Measurements from ENCODE around the gene RHBDD1. TPM values are rescaled to one million over a fixed set of nuclear protein-coding genes. Genes with fewer than 3 reads are reported as not detected.

RHBDD1 gene
- polyA plus RNA-seq, 1 donor from 2014 or later, result 5.4 TPM

DNA sequence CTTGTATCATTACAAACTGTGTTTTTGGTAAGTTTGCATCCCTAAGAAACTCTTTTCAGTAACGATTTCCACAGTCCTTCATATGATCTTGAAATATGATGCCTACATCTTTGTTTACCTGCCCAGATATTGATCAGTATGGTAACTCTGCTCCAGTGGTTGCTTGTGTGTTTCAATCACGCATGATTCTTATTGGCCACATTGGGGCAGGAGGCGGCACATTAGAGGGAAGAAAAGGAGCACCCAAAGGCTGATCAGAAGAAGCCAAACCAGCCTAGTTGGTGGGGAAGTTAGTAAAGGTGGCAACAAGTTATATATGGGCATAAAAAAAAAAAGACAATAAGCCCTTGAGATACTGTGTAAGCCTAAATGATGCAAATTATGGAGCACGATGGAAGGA lies 158.9 kb downstream of the RHBDD1 start:
- Histone ChIP-seq H3K36me3 (ENCODE audit: insufficient read depth, low read length) (no peaks in the 10 kb centered on the region), H3K79me2 (replicated peaks; ENCODE audit: insufficient read depth, low read length) (no peaks in the 10 kb centered on the region), H3K9ac (ENCODE audit: low read length) (no peak overlapping the region), H3F3A (ENCODE audit: insufficient read depth, low read length, poor library complexity, severe bottlenecking) (no peaks in the 10 kb centered on the region), H3K4me3 (ENCODE audit: low read length) (no peak overlapping the region), H3K27me3 (ENCODE audit: insufficient read depth, low read depth, low read length) (no peaks in the 10 kb centered on the region), H3K4me2 (ENCODE audit: low read length) (no peak overlapping the region), H2AFZ (ENCODE audit: low read depth, low read length) (no peak overlapping the region), H4K20me1 (ENCODE audit: insufficient read depth) (no peaks in the 10 kb centered on the region), H3K27ac (ENCODE audit: low read length) (no peak overlapping the region), H3K9me2 (ENCODE audit: insufficient read depth, low read length) (no peaks in the 10 kb centered on the region), H3K9me3 (ENCODE audit: low read length) (no peaks in the 10 kb centered on the region)
- TF ChIP-seq REST (IDR thresholded peaks at IDR 0.05; ENCODE audit: borderline replicate concordance), result no peak
- TF ChIP-seq, protein P1, sequence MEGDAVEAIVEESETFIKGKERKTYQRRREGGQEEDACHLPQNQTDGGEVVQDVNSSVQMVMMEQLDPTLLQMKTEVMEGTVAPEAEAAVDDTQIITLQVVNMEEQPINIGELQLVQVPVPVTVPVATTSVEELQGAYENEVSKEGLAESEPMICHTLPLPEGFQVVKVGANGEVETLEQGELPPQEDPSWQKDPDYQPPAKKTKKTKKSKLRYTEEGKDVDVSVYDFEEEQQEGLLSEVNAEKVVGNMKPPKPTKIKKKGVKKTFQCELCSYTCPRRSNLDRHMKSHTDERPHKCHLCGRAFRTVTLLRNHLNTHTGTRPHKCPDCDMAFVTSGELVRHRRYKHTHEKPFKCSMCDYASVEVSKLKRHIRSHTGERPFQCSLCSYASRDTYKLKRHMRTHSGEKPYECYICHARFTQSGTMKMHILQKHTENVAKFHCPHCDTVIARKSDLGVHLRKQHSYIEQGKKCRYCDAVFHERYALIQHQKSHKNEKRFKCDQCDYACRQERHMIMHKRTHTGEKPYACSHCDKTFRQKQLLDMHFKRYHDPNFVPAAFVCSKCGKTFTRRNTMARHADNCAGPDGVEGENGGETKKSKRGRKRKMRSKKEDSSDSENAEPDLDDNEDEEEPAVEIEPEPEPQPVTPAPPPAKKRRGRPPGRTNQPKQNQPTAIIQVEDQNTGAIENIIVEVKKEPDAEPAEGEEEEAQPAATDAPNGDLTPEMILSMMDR (IDR thresholded peaks at IDR 0.05; ENCODE audit: poor library complexity, severe bottlenecking), result no peak
- TF ChIP-seq EZH2 (IDR thresholded peaks at IDR 0.05; ENCODE audit: borderline replicate concordance, insufficient read depth, low read length, poor library complexity, severe bottlenecking), result no peak
- TF ChIP-seq EP300 (conservative IDR thresholded peaks at IDR 0.05; ENCODE audit: poor library complexity, severe bottlenecking), result no peak
- no peak for TF ChIP-seq TAF1 (IDR thresholded peaks at IDR 0.05; ENCODE audit: low read depth)
- no peak for TF ChIP-seq MXI1 (conservative IDR thresholded peaks at IDR 0.05; ENCODE audit: poor library complexity, severe bottlenecking)
- no peak for TF ChIP-seq RAD21 (conservative IDR thresholded peaks at IDR 0.05)
- TF ChIP-seq SMC3 (conservative IDR thresholded peaks at IDR 0.05; ENCODE audit: poor library complexity), result no peak
- no peak for TF ChIP-seq POLR2AphosphoS5 (IDR thresholded peaks at IDR 0.05)

DNA sequence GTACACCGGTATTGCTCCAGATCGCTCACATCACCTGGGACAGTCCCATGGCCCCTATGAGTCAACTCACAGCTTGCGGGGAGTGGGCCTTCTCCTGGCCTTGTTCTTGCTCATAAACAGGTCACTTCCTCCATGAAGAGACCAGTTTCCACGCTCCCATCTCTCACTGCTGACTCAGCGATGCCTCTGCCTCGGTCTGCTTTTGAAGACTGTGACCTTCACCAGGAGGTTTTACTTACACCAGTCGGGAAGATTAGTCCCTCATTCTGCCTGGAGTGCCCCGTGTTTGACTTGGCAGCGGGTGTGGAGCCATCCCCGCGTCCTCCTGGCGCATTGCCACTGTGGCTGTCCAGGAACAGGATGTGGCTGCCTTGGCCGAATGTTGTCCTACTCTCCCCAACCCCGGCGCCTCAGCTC lies 159.8 kb downstream of the RHBDD1 start:
- Histone ChIP-seq H3K4me2 (ENCODE audit: low read length) (no peak overlapping the region), H3K36me3 (ENCODE audit: insufficient read depth, low read length) (no peaks in the 10 kb centered on the region), H3K4me3 (ENCODE audit: low read length) (no peak overlapping the region), H2AFZ (ENCODE audit: low read depth, low read length) (no peak overlapping the region), H3K79me2 (replicated peaks; ENCODE audit: insufficient read depth, low read length) (no peaks in the 10 kb centered on the region), H4K20me1 (ENCODE audit: insufficient read depth) (no peaks in the 10 kb centered on the region), H3F3A (ENCODE audit: insufficient read depth, low read length, poor library complexity, severe bottlenecking) (no peaks in the 10 kb centered on the region), H3K27me3 (ENCODE audit: insufficient read depth, low read depth, low read length) (no peaks in the 10 kb centered on the region), H3K9me2 (ENCODE audit: insufficient read depth, low read length) (no peaks in the 10 kb centered on the region), H3K9me3 (ENCODE audit: low read length) (no peaks in the 10 kb centered on the region), H3K9ac (ENCODE audit: low read length) (no peak overlapping the region), H3K27ac (ENCODE audit: low read length) (no peak overlapping the region)
- no peak for TF ChIP-seq MXI1 (conservative IDR thresholded peaks at IDR 0.05; ENCODE audit: poor library complexity, severe bottlenecking)
- TF ChIP-seq, protein P1 (IDR thresholded peaks at IDR 0.05; ENCODE audit: poor library complexity, severe bottlenecking), result no peak
- no peak for TF ChIP-seq TAF1 (IDR thresholded peaks at IDR 0.05; ENCODE audit: low read depth)
- TF ChIP-seq RAD21 (conservative IDR thresholded peaks at IDR 0.05), result no peak
- TF ChIP-seq EP300 (conservative IDR thresholded peaks at IDR 0.05; ENCODE audit: poor library complexity, severe bottlenecking), result no peak
- no peak for TF ChIP-seq EZH2 (IDR thresholded peaks at IDR 0.05; ENCODE audit: borderline replicate concordance, insufficient read depth, low read length, poor library complexity, severe bottlenecking)
- no peak for TF ChIP-seq POLR2AphosphoS5 (IDR thresholded peaks at IDR 0.05)
- TF ChIP-seq SMC3 (conservative IDR thresholded peaks at IDR 0.05; ENCODE audit: poor library complexity), result no peak
- TF ChIP-seq REST (IDR thresholded peaks at IDR 0.05; ENCODE audit: borderline replicate concordance), result no peak
